Dendritic cell treated with granulocyte-macrophage colony-stimulating factor and Interleukin-4, amounts not matched to agents 40 ng/mL and 50 ng/mL, for 4 days (primary cell): ENCODE results near the gene CDC42BPB.

Source experiments
- H3K27ac Mint-ChIP-seq: one replicate; pipeline ENCODE4 v1.8.0; 2022; ENCODE audit warnings: mild to moderate bottlenecking, mixed read lengths
- H3K27me3 Mint-ChIP-seq: one replicate; pipeline ENCODE4 v1.8.0; 2022; ENCODE audit warnings: mild to moderate bottlenecking, mixed read lengths
- H3K36me3 Mint-ChIP-seq: one replicate; pipeline ENCODE4 v1.8.0; 2022; ENCODE audit warnings: low read depth, mixed read lengths
- H3K4me1 Mint-ChIP-seq: one replicate; pipeline ENCODE4 v1.8.0; 2022; ENCODE audit warnings: low read depth, mixed read lengths
- H3K4me3 Mint-ChIP-seq: one replicate; pipeline ENCODE4 v1.8.0; 2022; ENCODE audit warnings: mild to moderate bottlenecking, moderate library complexity, mixed read lengths
- H3K9me3 Mint-ChIP-seq: one replicate; pipeline ENCODE4 v1.8.0; 2022; ENCODE audit warnings: mixed read lengths
- intact Hi-C: fragments of 100-400 bp; cut with micrococcal nuclease; formaldehyde crosslinking; loops from one replicate; pipeline ENCODE4 v1.15.0; 2022

Gene CDC42BPB

GRCh38 chr14:103089386-103090335, 32.3 kb upstream of the CDC42BPB start:
- Mint-ChIP-seq H3K27ac (no peak overlapping the region), H3K36me3 (no peaks in the 10 kb centered on the region), H3K27me3 (peaks cover 51% of the 10 kb centered on the region), H3K4me3 (no peak overlapping the region), H3K4me1 (peaks cover 26% of the 10 kb centered on the region), H3K9me3 (no peaks in the 10 kb centered on the region)
- intact Hi-C loops, result no loop called here

- Mint-ChIP-seq H3K9me3 (no peaks in the 10 kb centered on the region), H3K36me3 (no peaks in the 10 kb centered on the region), H3K4me3 (no peak overlapping the region), H3K4me1 (peaks cover 19% of the 10 kb centered on the region), H3K27ac (no peak overlapping the region), H3K27me3 (peaks cover 52% of the 10 kb centered on the region)
- intact Hi-C loops, result no loop called here
Observed at GRCh38 chr14:103088921-103089320, 31.6 kb upstream of the CDC42BPB start.

GRCh38 chr14:103087343-103087835, 30.0 kb upstream of the CDC42BPB start:
- peaks cover 55% of the 10 kb centered on the region for H3K27me3 Mint-ChIP-seq
- H3K27ac Mint-ChIP-seq, result no peak overlapping the region
- H3K9me3 Mint-ChIP-seq, result no peaks in the 10 kb centered on the region
- intact Hi-C loops, result no loop called here
- H3K36me3 Mint-ChIP-seq, result no peaks in the 10 kb centered on the region
- peaks cover 16% of the 10 kb centered on the region for H3K4me1 Mint-ChIP-seq
- no peak overlapping the region for H3K4me3 Mint-ChIP-seq

GRCh38 chr14:103086771-103087342, 29.5 kb upstream of the CDC42BPB start:
- Mint-ChIP-seq H3K27ac (no peak overlapping the region), H3K4me1 (peaks cover 13% of the 10 kb centered on the region), H3K27me3 (peaks cover 52% of the 10 kb centered on the region), H3K36me3 (no peaks in the 10 kb centered on the region), H3K9me3 (no peaks in the 10 kb centered on the region), H3K4me3 (no peak overlapping the region)
- intact Hi-C loops, result no loop called here

- H3K36me3 Mint-ChIP-seq, result no peaks in the 10 kb centered on the region
- no peaks in the 10 kb centered on the region for H3K9me3 Mint-ChIP-seq
- H3K4me3 Mint-ChIP-seq, result no peak overlapping the region
- H3K27ac Mint-ChIP-seq, result no peak overlapping the region
- intact Hi-C loops, result no loop called here
- peaks cover 43% of the 10 kb centered on the region for H3K27me3 Mint-ChIP-seq
- peaks cover 5% of the 10 kb centered on the region for H3K4me1 Mint-ChIP-seq
Observed at GRCh38 chr14:103085106-103086091, 28.1 kb upstream of the CDC42BPB start.

- Mint-ChIP-seq H3K27me3 (peaks cover 33% of the 10 kb centered on the region), H3K27ac (no peak within 1 kb of the TSS), H3K36me3 (no peaks in the 10 kb centered on the region), H3K4me1 (peaks cover 5% of the 10 kb centered on the region), H3K9me3 (no peaks in the 10 kb centered on the region), H3K4me3 (no peak within 1 kb of the TSS)
- intact Hi-C loops, result no loop called here
Observed at GRCh38 chr14:103084021-103084919, 26.9 kb upstream of the CDC42BPB start, which contains the start of gene LBHD2. TSS of gene LBHD2 (plus strand) at chr14:103084210. CDS start at chr14:103086013, 1,803 bp downstream.

- Mint-ChIP-seq H3K4me3 (no peak overlapping the region), H3K4me1 (no peaks in the 10 kb centered on the region), H3K27me3 (peaks cover 34% of the 10 kb centered on the region), H3K9me3 (no peaks in the 10 kb centered on the region), H3K36me3 (no peaks in the 10 kb centered on the region), H3K27ac (no peak overlapping the region)
- intact Hi-C loops, result no loop called here
Observed at GRCh38 chr14:103081951-103082350, 24.6 kb upstream of the CDC42BPB start.

GRCh38 chr14:103078860-103079587, 21.7 kb upstream of the CDC42BPB start:
- intact Hi-C loops, result loop anchor here (1.0 kb wide), 2 partner anchors 106 to 213 kb away; no protein-coding TSS in a partner anchor
- no peak overlapping the region for H3K4me3 Mint-ChIP-seq
- no peaks in the 10 kb centered on the region for H3K36me3 Mint-ChIP-seq
- H3K27me3 Mint-ChIP-seq, result peaks cover 17% of the 10 kb centered on the region
- no peak overlapping the region for H3K27ac Mint-ChIP-seq
- H3K9me3 Mint-ChIP-seq, result no peaks in the 10 kb centered on the region
- H3K4me1 Mint-ChIP-seq, result peaks cover 14% of the 10 kb centered on the region

GRCh38 chr14:103078420-103078749, 21.0 kb upstream of the CDC42BPB start:
- Mint-ChIP-seq H3K27me3 (peaks cover 16% of the 10 kb centered on the region), H3K36me3 (no peaks in the 10 kb centered on the region), H3K9me3 (no peaks in the 10 kb centered on the region), H3K27ac (no peak overlapping the region), H3K4me1 (peaks cover 21% of the 10 kb centered on the region), H3K4me3 (no peak overlapping the region)
- intact Hi-C loops, result loop anchor here (1.0 kb wide), 2 partner anchors 107 to 214 kb away; no protein-coding TSS in a partner anchor

GRCh38 chr14:103074729-103075367, 17.5 kb upstream of the CDC42BPB start:
- H3K4me3 Mint-ChIP-seq, result peak overlapping the region; percentile 72
- peak overlapping the region; percentile 79 for H3K27ac Mint-ChIP-seq
- H3K9me3 Mint-ChIP-seq, result no peaks in the 10 kb centered on the region
- H3K27me3 Mint-ChIP-seq, result peaks cover 30% of the 10 kb centered on the region
- H3K36me3 Mint-ChIP-seq, result no peaks in the 10 kb centered on the region
- H3K4me1 Mint-ChIP-seq, result peaks cover 54% of the 10 kb centered on the region
- intact Hi-C loops, result no loop called here

GRCh38 chr14:103073876-103074728, 16.8 kb upstream of the CDC42BPB start:
- H3K9me3 Mint-ChIP-seq, result no peaks in the 10 kb centered on the region
- H3K27me3 Mint-ChIP-seq, result peaks cover 30% of the 10 kb centered on the region
- no peak overlapping the region for H3K4me3 Mint-ChIP-seq
- no peaks in the 10 kb centered on the region for H3K36me3 Mint-ChIP-seq
- intact Hi-C loops, result no loop called here
- peaks cover 57% of the 10 kb centered on the region for H3K4me1 Mint-ChIP-seq
- H3K27ac Mint-ChIP-seq, result peak overlapping the region; percentile 79
